AG04450 (cell line): ENCODE results near the gene TIMM23B. TPM values are rescaled to one million over a fixed set of nuclear protein-coding genes. Genes with fewer than 3 reads are reported as not detected.
"Not testable (repeated sequence)": the region's sequence is repeated elsewhere in the genome, so short reads cannot be mapped to it uniquely, and the experiment has no call there.

ENCODE experiments used
- CTCF ChIA-PET: fragments of 300-600, 350-600 bp; formaldehyde crosslinking; extraction: SDS; loops from one replicate; lab custom pipeline; 2022; ENCODE audit warnings: antibody characterized with exemption, inconsistent platforms; lab: Charles Lee
- POLR2A ChIA-PET: fragments of 350-600 bp; formaldehyde crosslinking; extraction: SDS; loops from one replicate; lab custom pipeline; 2021; ENCODE audit warnings: antibody characterized with exemption, inconsistent platforms; lab: Yijun Ruan, JAX
- DNase-seq: peaks from one replicate; pipeline ENCODE4 v3.0.0-alpha.2; 2011; ENCODE audit warnings: low read depth, low spot score
- H3K27ac ChIP-seq: one replicate; pipeline ENCODE4 v1.5.1; 2012; ENCODE audit warnings: low read depth, low read length, control low read depth
- H3K27me3 ChIP-seq: one replicate; pipeline ENCODE4 v1.6.0; 2012; ENCODE audit warnings: low read length; ENCODE audit not compliant: control insufficient read depth, insufficient read depth
- H3K4me3 ChIP-seq: 2 replicates; pipeline ENCODE4 v1.5.1; 2011; ENCODE audit warnings: mild to moderate bottlenecking, low read depth, low read length, control low read depth
- H3K9me3 ChIP-seq: 2 replicates; pipeline ENCODE4 v1.5.1; 2012; ENCODE audit warnings: low read length; ENCODE audit not compliant: control insufficient read depth, insufficient read depth
- polyA minus RNA-seq: library from RNA; depleted of rRNA, polyadenylated mRNA; stranded (reverse); fragments of >200 nt; gene quantifications from 2 replicates; pipeline ENCODE4 v1.2.3, GENCODE V29; 2011; rRNA and poly(A)+ RNA removed
- polyA plus RNA-seq: library from polyadenylated mRNA; depleted of rRNA; stranded (reverse); fragments of >200 nt; gene quantifications from 2 replicates; pipeline ENCODE4 v1.2.3, GENCODE V29; 2011; rRNA removed

The TIMM23B gene
- polyA plus RNA-seq (16.6 and 17.6 TPM in 2 replicates), polyA minus RNA-seq (14.3 and 17.5 TPM in 2 replicates)

- H3K9me3 ChIP-seq, H3K27me3 ChIP-seq, CTCF ChIA-PET: not testable (repeated sequence)
- Histone ChIP-seq H3K4me3 (peak within 1 kb of the TSS; percentile 76), H3K27ac (peak within 1 kb of the TSS; percentile 47)
- POLR2A ChIA-PET: interaction anchor here (1.0 kb wide), 1 partner anchor 403 kb away, joined by 4 read pairs; the partner anchor contains the start of gene ERCC6
- DNase-seq: peak; percentile 43
Observed at GRCh38 chr10:49941447-49942338, at the start of gene TIMM23B, which contains the start of gene PARG. TIMM23B (plus strand) TSS chr10:49942053; CDS start chr10:49942195, 142 bp downstream. PARG (minus strand) TSS chr10:49942027; CDS start chr10:49941725, 302 bp downstream.

DNA sequence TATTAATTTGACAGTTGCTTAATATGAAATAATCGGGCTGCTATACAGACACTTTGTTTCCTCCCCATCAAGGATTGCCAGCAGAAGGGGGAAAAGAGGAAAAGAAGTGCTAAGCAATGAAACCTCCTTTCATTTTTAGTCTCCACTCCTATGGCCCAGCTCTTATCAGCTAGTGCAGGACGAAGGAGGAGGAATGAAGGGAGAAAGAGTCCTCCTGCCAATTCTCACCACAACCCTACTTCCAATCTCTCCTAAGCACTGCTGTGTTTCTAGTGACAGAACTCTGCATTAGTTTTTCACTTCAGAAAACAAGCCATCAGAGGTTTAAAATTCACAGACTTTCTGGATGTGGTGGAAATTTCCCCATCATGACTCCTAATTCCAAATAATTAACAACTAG lies 41.9 kb upstream of the TIMM23B start:
- H3K9me3 ChIP-seq, CTCF ChIA-PET, H3K27ac ChIP-seq, POLR2A ChIA-PET, H3K27me3 ChIP-seq, DNase-seq, H3K4me3 ChIP-seq: not testable (repeated sequence)

DNA sequence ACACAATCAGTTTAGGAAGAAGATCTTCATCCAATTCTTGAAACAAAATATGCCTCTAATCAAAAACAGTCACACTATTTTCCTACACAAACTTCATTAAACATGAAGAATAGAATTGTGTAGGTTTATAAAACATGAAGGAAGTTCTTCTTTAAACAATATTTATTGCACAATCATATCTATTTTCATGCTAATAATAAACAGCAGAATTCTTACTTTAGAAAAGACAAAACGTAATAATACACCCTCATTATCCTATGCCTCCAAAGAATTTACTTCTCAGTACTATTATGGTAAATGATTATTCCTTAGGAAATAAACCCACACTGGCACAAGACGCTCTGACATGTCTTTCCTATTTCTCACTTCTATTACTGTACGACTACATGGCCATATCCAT lies 41.4 kb upstream of the TIMM23B start:
- H3K9me3 ChIP-seq, H3K4me3 ChIP-seq, POLR2A ChIA-PET, H3K27me3 ChIP-seq, DNase-seq, H3K27ac ChIP-seq, CTCF ChIA-PET: not testable (repeated sequence)

- POLR2A ChIA-PET: not testable (repeated sequence)
Observed at GRCh38 chr10:49903829-49904228, 38.0 kb upstream of the TIMM23B start.

DNA sequence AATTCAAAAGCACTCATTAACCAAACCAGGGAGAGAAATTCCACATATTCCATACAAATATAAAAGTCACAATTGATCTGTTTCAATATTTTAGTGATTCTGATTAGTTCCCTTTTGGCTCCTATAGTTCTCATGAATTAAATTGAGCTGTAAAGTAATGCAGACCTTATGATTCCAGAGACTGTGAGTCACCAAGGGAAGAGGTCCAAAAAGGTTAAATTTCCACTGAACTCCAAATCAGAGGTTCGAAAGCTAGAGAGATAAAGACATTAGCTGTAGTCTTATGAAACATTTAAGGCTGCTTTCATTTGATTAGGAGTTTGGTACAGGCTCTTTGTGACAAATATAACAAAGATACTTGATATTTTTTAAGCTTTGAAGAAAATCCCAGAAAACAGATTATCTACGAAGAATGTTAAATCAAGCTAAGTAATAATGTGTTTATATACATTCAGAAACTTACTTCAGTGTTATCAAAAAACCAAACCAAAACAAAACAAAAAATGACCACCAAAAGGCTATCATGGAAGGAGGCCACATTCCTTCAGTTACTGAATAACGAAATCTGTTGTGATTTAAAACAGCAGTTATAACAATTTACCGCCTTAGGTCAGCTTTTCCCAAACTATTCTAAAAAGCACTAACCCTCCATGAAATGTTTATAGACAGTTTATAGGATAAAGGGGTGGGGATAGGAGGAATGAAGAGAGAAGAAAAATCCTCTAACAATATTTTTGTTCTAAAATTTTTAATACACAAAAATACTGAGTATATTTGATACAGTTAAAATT lies 33.4 kb upstream of the TIMM23B start:
- DNase-seq, H3K9me3 ChIP-seq, H3K27ac ChIP-seq, H3K27me3 ChIP-seq, CTCF ChIA-PET, H3K4me3 ChIP-seq, POLR2A ChIA-PET: not testable (repeated sequence)

More at GRCh38 chr10:49903829-49904228, 38.0 kb upstream of the TIMM23B start:
- CTCF ChIA-PET, H3K4me3 ChIP-seq, H3K27me3 ChIP-seq, H3K27ac ChIP-seq, DNase-seq, H3K9me3 ChIP-seq: not testable (repeated sequence)

DNA sequence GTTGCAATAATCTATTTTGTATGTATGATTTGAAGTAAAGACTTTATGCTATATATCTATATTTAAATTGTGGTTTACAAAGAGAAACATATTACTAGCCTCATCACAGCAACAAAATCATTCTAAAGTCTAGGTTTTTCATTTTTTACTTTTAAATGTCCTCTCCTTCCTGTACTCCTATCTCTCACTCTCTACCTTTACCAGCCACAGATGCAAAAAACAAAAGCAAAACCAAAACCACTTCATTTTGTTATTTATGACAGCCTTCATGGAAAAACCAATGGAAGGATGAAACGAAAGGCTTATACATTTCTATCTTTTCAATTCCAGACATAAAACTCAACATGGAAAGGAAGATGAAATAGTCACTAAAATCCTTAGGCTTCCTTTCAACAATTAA lies 31.6 kb upstream of the TIMM23B start:
- POLR2A ChIA-PET, CTCF ChIA-PET: not testable (repeated sequence)

DNA sequence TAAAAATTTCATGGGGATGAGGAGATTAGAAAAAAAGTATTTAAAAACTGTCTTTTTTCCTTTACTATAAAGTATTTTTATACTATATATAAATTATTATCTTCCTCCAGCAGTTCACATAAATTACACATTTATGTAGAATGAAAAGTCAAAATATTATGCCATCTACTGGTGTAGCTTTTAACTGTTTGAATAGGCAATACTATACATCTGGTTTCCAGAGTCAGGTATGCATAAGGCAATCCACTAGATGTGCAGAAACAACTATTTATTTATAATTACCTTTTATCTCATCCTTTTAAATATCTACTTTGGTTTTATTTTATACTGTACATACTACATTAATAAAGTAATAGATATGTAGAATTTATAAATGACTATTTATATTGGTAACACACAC lies 25.4 kb upstream of the TIMM23B start:
- H3K27me3 ChIP-seq, DNase-seq, POLR2A ChIA-PET, H3K9me3 ChIP-seq, H3K27ac ChIP-seq, CTCF ChIA-PET, H3K4me3 ChIP-seq: not testable (repeated sequence)

More for the DNA sequence above, 31.6 kb upstream of the TIMM23B start:
- H3K27me3 ChIP-seq, H3K27ac ChIP-seq, H3K9me3 ChIP-seq, H3K4me3 ChIP-seq, DNase-seq: not testable (repeated sequence)

GRCh38 chr10:49917927-49918326 lies 23.9 kb upstream of the TIMM23B start:
- CTCF ChIA-PET, H3K27ac ChIP-seq, H3K4me3 ChIP-seq, DNase-seq, H3K27me3 ChIP-seq, POLR2A ChIA-PET, H3K9me3 ChIP-seq: not testable (repeated sequence)

DNA sequence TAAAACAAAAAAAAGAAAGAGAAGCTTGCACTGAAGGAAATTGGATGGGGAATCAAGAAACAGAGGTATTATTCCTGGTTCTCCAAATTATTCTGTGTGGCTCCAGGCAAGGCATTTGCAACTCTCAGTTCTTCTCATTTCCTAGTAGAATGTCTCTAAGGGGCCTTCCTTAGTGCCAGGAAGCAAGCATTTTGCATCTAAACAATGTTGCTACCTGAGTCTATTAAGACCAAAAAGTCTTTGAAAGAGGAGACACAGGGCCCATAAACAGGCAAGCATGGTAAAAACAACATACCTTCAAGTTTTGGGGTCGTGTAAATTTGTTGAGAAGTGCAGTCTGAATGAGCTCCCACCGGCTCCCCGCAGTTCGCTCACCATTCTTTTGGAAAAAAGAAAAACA lies 19.8 kb upstream of the TIMM23B start:
- CTCF ChIA-PET: not testable (repeated sequence)

DNA sequence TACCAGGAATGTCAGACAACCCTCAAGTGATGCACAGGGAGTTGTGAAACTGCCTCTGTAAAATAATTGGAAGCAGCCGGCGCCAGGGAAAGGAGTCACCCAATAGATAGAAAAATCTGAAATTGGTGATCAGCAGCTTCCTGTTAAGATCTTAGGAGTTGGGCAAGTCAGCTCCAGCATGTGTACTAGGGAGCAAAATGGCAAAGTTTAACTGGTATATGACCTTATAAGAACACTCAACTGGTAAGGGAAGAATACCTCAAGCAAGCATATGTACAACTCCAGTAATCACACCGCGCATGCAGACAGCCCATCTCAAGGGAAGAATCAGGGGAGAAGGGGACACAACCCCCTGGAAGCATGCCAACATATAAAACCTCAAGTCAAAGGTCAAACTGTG lies 18.3 kb upstream of the TIMM23B start:
- DNase-seq, H3K4me3 ChIP-seq, CTCF ChIA-PET, H3K27ac ChIP-seq, H3K9me3 ChIP-seq, H3K27me3 ChIP-seq, POLR2A ChIA-PET: not testable (repeated sequence)

More for the DNA sequence above, 19.8 kb upstream of the TIMM23B start:
- H3K4me3 ChIP-seq, DNase-seq, H3K27ac ChIP-seq, POLR2A ChIA-PET, H3K27me3 ChIP-seq, H3K9me3 ChIP-seq: not testable (repeated sequence)

GRCh38 chr10:49931276-49931675 lies 10.6 kb upstream of the TIMM23B start:
- CTCF ChIA-PET, H3K27ac ChIP-seq, H3K27me3 ChIP-seq, H3K9me3 ChIP-seq, POLR2A ChIA-PET, H3K4me3 ChIP-seq, DNase-seq: not testable (repeated sequence)
